Stimulated activated CD4-positive, alpha-beta T cell treated with anti-CD3 and anti-CD28 coated beads, Interleukin-2, amount 100 ng/mL, for 48 hours (primary cell): ENCODE data around the gene LMAN2.
"Not testable (repeated sequence)": the region's sequence is repeated elsewhere in the genome, so short reads cannot be mapped to it uniquely, and the experiment has no call there.

Experiments used
- DNase-seq, 2 donors: peaks; one replicate each; pipeline ENCODE4 v3.0.0-alpha.2; 2020

LMAN2 gene

DNA sequence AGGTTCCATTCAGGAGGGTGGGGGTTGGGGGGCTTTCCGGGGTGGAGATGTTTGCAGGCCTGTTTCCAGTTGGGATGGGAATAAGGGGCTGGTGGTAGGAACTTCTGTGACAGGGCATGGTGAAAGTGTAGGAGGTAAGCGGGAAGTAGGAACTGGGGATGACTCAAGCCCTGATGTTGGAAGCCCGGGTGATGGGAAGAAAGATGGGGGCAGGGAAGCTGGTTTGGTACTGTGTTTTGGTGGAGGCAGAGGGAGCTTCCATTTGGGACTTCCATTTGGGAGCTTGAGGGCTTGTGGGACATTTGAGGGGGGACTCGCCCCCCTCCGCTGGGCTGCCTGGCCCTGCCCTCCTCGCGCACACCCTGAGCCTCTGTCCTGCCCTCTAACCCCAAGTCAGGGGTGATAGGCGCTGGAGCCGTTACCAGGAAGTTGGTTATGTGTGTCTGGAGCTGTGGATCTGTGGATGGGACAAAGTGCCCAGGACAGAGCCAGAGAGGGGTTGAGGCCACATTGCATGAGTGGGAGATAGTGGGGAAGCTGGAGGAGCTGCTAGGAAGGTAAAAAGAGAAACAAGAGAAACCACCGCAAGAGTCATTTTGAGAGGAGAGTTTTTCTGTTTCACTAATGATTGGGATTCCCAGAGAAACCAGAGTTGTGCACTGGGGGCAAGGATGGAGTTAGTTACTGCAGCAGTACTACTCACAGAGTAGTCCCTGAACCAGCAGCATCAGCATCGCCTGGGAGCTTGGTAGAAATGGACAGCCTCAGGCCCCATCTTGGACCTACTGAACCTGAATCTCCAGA is 12.9 kb upstream of the LMAN2 start:
- no peak for DNase-seq

DNA sequence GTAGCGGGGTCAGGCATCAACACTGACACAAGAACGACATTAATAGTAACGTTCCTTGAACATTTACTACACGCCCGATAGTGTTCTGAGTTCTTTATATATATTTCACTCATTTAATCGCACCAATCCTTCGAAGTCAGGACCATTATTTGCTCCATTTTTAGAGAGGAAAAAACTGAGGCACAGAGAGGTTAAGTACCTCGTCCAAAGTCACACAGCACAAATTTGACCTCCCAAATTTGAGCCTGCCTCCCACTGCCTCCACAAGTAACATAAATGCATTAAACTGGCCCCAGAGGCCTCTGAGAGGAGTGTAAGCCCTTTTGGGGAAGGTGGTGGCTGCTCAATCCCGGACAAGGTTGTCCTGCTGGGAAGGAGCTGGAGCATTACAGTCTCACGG is 12.1 kb upstream of the LMAN2 start:
- DNase-seq: no peak

DNA sequence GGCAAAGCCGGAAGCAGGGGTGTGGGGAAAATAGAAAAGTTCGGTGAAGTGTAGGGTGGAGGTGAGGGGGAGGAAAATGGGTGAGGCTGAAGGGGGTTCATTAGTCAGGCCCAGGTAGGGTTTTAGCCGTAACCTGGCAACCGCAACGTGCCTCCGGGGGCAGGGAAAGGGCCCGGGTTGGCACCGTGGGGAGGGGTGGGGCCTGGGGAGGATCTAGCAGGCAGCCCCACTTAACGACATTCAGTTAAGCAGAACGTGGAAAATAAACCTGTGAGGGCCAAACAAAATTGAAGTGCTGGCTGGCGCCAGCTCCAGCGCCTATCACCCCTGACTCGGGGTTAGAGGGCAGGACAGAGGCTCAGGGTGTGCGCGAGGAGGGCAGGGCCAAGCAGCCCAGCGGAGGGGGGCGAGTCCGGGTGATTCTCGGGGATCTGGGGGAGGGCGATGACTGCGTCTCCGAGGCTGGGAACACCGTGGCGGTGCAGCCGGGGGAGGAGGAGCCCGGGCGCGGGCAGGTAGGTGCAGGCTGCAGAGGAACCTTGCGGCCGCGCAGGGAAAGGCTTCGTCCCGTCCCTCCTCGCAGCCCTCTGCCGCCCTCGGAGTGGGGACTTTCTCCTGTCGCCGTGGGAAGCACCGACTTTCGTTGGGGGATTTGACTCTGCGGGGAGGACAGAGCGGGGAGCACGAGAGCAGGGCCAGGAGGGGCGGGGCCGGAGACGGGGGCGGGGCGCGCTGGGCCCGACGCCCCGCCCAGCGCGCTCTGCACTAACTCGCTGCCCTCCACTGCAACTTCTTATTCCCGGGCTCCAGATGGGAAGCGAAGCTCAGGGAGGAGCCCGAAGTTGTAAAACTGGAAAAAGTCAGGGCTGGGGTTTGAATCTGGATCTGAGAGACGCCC is 11.4 kb upstream of the LMAN2 start:
- peak; percentile 58 to 66 for DNase-seq

DNA sequence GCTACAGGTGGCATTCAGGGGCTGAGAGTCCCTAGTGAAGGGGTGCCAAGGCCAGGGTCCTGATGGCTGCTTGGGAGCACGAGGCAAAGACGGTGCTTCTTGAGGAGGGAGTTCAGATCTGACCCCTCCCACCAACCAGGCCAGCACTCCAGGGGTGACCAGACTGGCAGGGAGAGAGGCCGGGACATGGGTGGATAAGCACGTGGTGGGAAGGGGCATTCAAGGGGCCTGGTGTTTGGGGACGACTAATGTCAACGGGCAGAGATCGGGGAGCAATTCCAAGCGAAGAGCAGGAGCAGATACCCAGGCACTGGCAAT is 10.8 kb upstream of the LMAN2 start:
- no peak for DNase-seq

DNA sequence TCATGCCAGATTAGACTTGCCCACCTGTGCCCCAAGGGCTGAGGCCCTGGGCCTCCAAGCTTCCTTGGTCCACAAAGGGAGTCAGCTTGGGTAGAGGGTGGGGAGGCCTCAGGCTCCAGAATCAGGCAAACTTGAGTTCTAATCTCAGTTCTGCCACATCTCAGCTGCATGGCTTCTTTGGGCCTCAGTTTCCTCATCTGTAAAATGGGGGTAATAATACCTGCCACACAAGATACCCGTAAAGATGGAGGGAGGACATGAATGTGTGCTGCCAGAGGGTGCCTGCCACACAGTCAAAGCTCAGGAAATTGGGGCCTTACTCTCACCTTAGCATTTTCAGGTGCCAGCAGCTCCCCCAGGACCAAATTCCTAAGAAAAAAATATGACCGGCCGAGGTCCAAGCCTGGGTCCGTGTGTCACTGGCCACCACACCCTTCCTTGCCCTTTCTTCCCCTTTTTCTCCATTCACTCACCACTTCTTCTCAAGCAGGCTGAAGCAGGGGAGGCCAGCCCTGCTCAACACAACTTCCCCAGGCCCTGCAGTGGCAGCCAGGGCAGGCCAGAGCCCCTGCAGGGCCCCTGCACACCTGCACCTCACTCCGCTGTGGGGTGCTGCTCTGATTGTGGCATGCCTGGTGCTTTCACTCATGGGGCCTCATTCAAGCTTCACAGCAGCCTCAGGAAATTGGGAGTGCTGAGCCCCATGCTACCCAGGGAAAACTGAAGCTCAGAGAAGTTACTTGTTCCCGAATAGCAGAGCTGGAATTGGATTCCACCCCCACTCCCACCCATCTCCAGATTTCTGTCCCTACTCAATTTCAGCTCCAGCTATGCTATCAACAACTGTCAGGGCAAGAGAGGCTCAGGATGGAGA is 10.2 kb upstream of the LMAN2 start:
- no peak for DNase-seq

DNA sequence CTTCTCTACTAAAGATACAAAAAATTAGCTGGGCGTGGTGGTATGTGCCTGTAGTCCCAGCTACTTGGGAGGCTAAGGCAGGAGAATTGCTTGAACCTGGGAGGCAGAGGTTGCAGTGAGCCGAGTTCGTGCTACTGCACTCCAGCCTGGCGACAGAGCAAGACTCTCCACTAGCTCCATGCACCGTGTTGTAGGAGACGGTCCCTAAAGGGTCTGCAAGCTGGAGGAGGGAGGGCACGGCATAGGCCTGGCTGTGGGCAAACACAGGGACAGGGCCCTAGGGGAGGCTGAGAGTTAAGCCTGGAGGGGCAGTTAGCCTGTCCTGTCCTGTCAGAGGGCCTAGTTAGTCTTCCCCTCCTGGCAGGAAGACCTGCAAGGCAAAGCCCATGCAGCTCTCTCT is 9.3 kb upstream of the LMAN2 start:
- DNase-seq: not testable (repeated sequence)

DNA sequence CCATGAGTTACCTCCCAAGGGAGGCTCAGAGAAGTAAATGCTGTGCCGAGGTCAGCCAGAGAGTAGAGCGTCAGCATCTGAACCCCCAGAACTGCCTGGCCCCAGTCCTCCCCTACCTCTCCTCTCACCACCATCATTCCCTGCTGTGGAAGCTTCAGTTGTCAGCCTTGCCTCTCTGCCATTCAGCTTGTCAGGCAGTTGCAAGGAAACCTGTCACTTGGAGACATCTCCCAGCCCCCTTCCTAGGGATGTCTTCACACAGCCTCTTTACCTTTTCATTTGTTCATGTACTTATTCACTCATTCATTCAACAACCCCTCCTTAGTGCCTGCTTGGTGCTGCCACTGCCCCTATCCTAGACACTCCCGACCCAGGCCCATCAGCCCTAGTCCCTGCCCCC is 8.4 kb upstream of the LMAN2 start:
- DNase-seq: no peak

DNA sequence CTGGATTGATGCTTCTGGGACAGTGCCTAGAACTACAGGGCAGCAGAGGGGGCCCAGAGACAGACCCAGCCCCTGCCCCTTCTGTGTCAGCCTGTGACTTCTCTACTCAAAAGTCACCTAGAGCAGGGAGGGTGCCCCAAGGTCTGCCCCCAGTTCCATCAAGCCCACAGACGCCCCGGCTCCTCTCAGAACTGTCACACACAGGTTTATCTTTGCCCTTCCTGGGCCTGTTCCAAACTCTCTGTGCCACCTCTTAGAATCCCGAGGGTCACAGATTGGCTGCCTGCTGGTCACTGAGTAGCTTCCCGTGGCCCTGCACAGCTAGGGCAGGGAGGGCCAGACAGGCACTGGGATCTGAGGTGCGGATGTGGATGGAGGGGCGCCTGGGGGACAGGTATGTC is 8.0 kb upstream of the LMAN2 start:
- no peak for DNase-seq

DNA sequence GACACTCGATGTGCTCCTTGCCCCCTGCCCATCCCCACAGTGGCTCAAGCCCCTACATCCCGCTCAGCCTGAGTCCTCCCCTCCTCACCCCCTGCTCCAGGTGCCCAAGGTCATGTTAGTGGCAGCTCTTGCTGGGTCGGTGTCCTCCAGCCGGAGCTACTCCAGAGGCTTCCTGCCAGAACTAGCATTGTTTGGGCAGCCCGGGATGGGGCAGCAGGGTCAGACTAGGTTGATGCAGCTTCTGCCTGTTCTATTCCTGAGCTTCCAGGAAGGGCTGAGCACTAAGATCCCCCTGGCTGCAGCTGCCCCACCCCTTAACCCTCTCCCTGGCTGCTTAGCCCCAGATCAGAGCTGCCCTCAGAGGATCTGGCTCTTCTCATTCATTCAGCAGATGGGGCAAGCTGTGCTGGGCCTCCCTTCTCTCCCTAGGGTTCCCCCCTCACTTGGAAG is 6.9 kb upstream of the LMAN2 start:
- DNase-seq: no peak

DNA sequence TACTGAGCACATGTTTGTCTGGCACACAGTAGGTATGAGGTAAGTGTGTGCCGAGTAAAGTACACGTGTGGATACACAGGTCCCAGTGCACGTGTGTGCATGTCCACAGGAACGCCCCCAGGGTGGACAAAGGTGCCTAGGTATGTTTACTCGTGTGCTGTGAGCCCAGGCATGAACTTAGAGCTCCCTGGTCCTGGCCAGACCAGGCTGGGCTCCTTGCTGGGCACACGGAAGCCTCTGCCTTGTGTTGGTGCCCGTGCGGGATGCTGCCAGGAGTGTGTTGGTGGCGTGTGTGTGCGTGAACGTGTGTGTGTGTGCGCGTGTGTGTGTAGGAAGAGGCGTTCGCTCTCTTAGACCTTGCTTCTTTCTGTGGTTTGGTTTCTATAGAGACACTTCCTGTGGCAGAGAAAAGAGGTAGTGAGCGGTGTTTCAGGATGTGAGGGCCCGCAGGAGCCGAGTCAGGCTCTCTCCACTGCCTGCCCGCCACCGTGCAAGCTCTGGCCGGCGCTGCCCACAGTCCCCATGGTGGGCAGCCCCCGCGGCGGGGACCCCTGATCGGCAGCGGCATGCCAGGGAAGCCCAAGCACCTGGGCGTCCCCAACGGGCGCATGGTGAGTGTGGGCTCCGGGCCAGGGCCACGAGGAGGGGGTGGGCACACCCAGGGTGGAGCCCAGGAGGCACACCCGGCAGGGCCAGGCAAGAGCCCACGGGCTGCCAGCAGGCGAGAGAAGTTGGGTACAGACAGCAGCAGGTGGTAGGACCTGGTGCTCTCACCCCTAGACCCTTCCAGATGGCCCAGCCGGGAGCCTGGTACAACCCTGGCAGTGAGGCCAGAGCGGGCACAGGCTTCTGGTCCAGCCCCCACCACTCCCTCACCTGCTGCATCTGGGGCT is 6.2 kb upstream of the LMAN2 start, which contains the start of gene RGS14:
RGS14 (plus strand) TSS at position 466 of the 893 bp plus-strand sequence; CDS start at position 567, 101 bp downstream.
- DNase-seq: peak; percentile 40 to 41

DNA sequence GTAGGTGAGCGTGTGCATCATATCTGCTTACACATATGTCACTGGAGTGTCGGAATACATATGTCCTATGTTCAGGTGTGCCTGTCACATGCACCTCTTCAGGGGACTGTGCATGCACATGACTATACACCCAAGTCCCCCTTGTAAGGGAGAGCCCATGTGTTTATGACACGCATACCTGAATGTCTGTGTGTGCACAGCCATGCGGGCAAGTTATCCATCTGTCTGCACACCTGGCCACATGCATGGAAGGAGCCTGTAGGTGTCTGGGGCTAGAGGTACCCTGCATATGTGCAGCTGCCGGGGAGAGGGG is 5.6 kb upstream of the LMAN2 start:
- DNase-seq: no peak

DNA sequence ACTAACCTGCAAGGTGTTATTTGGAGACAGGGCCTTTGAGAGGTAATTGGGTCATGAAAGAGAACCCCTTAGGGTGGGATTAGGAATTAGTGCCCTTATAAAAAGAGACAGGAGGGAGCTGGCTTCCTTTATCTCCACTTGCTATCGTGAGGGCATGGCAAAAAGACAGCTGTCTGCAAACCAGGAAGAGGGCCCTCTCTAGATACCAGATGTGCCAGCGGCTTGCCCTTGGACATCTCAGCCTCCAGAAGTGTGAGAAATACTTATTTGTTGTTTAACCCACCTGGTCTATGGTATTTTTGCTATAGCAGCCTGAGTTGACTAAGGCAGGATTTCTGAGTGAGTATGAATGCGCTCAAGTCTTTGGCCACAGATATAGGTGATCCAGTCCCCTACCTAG is 5.3 kb upstream of the LMAN2 start:
- no peak for DNase-seq

DNA sequence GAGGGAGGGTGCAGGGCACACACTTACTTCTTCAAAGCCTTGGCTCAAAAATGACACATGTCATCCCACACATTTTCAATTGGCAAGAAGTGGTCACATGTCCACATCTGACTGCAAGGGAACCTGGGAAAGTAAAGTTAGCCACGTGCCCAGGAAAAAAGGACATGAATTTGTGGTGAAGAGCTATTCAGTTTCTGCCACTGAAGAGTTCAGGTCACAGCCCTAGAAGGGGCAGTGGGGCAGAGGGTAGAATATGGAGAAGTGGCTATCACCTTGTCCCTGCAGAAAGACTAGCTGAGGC is 4.3 kb upstream of the LMAN2 start:
- DNase-seq: no peak

DNA sequence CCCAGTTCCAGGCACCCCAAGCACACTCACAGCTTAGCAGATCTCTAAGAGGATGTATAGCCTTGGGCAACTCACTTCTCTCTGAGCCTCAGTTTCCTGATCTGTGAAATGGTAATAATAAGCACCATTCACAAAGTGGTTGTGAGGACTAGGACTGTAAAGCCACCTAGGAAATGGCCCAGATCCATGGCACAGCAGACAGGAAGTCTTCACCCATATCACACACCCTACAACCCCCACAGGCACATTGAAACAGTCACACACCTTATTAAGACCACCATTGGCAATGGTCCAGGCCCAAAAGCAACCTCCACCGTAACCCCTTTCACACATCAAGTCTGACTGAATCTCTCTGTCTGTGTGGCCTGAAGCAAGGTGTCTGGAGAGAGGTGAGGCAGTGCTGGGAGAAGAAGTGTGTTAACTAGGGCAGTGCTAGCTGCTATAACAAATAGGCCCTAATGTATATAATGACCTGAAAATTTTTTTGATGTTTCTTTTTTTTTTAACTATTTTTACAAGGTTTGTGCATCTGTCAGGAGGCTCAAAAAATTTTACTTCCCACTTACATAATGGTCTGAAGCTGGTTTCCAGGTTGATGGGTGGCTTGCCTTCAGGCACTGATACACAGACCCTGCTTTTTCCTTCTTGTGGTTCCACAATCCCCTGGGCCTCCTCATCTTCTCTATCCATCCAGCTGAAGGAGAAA is 3.8 kb upstream of the LMAN2 start:
- DNase-seq: no peak

DNA sequence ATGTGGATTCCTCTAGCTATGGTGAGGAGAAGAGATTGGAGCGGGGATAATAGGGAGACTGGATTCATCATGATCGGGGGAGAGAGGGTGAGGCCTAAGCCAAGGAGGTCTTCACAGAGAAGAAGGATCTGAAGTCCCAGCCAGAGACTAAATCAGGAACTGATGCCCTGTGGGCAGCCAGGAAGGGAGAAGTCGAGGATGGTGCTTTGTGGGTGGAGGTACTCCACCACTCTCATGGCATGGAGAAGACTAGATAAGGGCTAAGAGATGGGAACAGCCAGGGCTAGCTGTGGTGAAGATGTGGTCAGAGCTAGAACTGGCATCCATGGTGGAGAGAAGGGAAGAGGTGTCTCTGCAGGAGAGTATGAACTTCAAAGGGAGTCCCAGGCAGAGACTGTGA is 3.2 kb upstream of the LMAN2 start:
- DNase-seq: no peak

DNA sequence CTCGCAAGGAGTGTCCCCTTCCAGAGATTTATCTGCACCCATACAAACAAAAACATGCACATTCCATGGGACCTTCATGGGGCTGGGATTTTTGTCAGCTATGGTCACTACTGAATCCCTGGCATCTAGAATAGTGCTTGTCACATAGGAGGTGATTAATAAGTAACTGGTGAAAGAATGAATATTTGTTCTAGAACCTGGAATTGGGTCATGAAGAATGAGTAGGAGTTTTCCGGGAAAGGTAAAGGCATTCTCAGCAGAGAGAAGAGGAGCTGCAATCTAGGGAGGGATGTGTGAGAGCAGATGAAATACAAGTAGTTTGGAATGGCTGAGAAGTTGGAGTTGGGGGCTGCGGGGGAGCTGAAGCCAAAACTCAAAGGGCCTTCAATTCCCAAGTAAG is 2.8 kb upstream of the LMAN2 start:
- no peak for DNase-seq

DNA sequence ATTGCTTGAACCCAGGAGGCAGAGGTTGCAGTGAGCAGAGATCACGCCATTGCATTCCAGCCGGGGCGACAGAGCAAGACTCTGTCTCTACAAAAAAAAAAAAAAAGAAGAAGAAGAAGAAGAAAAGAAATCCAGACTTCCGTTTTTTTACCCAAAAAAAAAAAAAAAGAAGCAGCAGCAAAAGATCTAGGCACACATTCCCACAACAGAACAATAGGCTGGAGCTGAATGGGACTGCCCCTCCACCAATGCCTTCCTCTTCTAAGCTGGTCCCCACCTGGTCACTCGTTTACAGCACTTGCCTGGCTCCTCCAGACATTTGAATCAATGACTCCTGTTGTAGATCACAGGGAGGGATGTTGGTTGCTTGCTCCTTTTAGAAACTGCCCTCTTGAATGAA is 1.6 kb upstream of the LMAN2 start:
- DNase-seq: no peak

DNA sequence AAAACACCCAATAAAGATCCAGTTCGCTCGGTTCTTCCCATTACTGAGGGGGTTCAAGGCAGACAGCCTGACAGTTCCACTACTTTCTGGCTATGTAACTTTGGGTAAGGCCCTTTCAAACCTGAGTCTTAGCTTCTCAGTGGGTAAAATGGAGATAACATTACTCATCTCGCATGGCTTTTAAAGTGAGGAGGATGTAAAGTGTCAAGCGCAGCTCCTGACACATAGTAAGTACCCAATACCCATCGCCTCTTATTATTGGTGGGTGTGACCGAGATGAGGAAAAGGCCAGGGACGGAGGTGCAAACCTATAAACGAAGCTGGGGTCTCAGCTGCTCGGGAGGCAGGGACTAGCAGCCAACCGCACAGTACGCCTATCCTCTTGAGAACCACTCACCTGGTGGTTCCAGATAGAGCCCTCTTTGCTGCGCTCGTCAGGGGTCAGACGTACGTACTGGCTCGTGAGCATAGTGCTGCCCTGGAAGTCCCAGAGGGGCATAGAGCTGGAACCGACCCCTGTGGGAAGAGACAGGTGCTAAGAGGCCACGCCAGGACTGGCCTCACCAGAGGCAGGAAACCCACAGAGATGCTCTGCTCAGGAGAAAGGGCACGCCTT is 584 bp downstream of the LMAN2 start:
- no peak for DNase-seq

DNA sequence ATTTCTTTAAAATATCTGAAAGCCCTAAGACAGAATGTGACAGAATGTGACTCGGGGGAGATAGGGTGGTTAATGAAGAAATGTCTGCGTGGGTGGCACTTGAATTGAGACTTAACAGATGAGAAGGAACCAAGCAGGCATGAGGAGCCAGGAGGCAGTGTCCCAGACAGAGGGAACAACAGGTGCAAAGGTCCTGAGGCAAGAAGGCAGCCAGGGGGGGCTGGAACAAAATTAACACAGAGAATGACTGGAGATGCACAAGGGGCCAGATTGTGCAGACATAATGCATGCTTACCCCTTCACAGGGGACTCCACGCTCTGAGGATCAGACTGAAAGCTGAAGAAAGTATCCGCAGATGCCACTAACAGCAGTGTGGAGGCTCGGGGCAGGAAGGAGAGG is 1.7 kb downstream of the LMAN2 start:
- no peak for DNase-seq

DNA sequence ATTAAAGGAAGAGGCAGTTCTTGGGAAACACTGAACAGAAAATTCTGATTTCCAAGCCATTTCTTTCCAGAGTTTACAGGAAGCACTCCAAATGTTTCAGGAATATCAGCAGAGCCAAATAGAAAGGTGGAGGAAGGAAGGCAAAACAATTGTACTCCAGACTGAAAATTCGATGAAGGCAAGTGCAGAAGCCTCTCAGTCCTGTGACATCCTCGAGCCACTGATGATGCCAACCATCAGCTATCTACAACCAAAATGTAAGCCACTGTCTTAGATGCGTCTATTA is 2.2 kb downstream of the LMAN2 start:
- DNase-seq: no peak

DNA sequence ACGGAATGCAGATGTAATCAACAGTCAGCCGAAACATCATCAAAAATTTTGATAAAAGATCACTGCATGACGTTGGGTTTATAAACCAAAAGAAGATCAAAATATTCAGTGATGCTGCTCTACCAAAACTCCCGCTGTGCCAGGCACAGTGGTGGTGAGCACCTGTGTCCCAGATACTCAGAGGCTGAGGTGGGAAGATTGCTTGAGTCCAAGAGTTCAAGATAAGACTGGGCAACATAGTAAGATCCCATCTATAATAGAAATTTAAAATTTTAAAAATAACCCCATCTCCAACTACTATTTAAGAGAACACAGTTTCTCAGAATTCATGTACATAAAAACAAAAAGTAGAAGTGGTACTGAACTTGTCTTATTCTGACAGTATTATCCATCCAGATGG is 3.8 kb downstream of the LMAN2 start:
- no peak for DNase-seq

DNA sequence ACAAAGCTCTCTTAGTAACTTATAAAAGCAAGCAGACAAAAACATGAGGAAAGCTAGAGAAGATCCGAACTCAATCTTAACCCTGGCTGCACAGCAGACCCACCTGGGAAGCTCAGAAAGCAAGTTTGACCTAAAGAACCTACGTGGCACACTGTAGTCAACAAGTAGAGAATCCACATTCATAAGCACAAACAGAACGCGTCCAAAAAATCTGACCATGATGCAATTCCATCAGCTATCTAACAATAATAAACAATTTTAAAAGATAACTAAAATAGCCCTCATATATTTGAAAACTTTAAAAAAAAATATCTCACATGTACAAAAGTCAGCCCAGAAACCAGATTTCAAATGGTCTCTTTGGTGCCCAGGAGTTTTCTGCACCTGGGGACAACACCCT is 4.6 kb downstream of the LMAN2 start:
- no peak for DNase-seq
